Dermis blood vessel endothelial cell (primary cell): Measurements from ENCODE around the gene CFAP77. TPM values are rescaled to one million over a fixed set of nuclear protein-coding genes. Genes with fewer than 3 reads are reported as not detected.

Experiments
- DNase-seq: peaks from one replicate; pipeline ENCODE4 v3.0.0; 2010
- total RNA-seq: library from RNA; depleted of rRNA; stranded (reverse); fragments of >200 nt; gene quantifications from 2 replicates; pipeline ENCODE4 v1.2.3, GENCODE V29; 2014

CFAP77 gene
- total RNA-seq, 1 donor from 2014 or later, result 0.34 TPM

DNA sequence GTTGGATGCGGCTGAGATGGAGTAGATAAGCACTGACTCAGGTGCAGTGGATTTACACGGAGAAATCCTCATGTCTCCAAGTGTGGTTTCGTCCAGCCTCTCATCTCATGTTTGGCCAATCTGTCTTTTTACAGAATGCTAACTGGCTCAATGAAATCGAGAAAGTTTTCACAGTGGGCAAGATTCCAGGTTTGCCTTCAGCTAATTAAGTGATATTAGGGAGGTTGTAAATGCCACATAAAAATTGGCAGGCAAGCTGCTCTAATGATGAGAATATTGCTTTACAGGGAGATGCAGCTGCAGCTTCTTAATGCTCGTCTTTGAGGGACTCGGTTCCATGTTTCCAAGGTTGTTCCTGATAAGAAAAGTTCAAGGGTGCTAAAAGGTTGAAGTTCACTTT is 196.1 kb downstream of the CFAP77 start:
- no peak for DNase-seq

DNA sequence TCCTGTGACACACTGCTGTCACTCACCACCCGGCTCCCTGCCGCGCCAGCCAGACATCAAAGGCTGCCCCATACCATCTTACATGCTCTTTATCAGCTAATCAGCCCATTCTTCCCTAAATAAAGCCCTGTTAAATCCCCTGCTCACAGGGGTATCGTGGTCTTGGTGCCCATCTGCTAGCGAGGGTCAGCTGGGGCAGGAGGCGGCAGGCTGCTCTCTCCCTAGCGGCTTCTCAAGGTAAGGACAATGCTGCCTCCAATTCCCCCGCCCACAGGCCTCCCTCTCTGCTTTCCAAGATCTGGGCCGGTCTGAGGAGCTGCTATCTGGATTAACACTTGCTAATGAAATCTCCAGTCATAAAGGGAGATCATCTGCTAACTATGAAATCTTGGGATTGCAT is 199.2 kb downstream of the CFAP77 start:
- no peak for DNase-seq

DNA sequence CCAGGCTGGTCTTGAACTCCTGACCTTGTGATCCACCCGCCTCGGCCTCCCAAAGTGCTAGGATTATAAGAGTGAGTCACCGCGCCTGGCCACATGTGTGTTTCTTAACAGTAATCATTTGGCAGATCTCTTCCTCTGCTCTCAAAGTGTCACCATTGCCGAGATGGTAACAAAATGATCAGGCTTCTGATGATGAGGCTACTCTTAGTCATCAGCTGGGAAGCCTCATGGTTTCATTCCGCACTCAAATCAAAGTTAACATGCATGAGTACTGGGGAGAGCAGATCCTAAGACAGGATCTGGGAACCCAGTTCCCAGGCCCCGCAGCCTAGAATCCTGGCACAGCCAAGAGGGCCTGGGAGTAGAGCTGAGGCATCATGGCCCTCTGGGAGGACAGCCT is 199.8 kb downstream of the CFAP77 start:
- DNase-seq, result no peak

DNA sequence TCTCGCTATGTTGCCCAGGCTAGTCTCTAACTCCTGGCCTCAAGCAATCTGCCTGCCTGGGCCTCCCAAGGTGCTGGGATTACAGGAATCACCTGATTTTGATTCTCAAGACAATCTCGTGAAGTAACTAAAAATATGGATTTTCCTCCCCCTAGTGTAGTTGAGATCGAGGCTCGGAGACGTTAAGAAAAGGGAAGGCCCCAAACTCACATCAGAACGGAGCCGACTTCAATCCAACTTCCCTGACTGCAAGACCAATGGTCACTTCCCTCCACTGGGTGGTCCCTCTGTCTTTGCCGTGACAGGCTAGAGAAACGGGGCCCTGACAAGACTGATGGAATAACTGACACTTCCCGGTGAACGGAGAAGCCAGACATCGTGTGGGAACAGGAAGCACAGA is 200.7 kb downstream of the CFAP77 start:
- DNase-seq, result no peak

DNA sequence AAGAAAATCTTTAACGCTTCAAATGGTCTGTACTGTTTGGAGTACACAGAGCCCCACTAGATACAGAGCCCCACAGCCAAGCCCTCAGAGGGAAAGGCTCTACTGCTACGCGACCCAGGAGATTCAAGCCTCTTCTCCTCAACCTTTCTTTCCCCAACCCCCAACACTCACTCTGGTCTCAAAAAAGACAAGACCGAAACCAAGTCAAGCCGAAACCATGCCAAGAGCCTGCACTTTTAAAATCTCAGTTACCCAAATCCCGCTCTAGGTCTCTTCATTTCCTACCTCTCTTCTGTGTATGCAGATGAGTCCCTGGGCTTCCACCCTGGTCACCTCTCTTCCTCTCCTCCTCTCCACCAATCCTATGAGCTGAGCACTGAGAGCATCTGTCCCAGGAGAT is 204.3 kb downstream of the CFAP77 start:
- no peak for DNase-seq

DNA sequence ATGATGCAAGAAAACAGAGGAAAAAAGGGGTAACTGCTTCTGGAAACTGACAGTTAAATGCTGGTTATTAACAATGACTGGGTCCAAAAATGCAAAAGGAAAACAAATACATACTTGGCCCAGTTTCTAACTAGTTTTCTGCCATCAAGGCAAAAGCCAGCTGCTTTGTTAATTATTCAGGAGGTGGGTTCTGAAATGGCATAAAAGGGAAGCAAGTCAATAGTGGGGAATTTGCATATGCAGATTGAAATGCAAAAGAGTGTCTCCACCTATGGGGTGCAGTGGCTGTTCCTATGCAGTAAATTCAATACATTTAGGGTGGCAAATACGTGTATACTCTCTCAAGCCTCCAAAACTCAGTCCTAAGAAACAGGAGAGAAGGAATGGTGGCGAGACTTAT is 205.8 kb downstream of the CFAP77 start:
- DNase-seq, result no peak

DNA sequence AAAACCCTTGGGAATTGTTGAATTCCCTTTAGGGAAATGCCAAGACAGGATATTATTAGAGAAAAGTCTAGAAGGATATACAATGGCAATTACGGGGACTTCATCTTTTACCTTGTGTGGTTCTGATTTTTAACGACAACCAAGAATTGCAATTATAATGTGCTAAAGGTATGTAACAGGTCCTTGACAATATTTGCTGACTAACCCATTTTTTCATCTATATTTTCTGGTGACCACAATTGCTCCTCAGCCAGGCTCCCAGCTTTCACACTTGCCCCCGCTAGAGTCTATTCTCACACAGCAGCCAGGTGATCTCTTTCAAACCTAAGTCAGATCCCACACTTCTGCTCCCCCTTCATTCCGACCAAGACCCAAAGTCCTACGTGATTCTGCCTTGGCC is 206.7 kb downstream of the CFAP77 start:
- DNase-seq, result no peak

DNA sequence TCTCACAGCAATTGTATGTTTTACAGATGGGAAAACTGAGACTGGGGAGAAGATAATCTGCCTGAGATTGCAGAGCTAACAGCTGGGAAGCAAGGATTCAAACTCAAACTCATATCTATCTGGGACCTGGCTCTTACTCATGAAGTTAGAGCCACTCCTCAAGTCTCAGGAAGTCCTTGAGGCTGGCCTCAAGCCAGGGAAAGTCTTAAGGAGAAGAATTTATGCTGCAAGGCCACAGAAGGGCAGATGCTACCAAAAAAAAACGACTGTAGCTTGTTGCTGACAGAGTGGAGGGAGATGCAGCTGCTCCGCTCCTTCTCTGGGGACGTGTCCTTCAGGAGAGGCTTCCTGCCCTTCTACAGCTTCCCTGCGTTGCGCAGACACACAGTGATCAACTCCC is 212.1 kb downstream of the CFAP77 start:
- DNase-seq, result no peak

Other genes with a start within 250 kb of the CFAP77 start
- gene NTNG2, start 248.2 kb upstream of the CFAP77 start, total RNA-seq, result 0.05 TPM in 1 of 2 replicates, not detected in the other
- gene SETX, start 55.2 kb upstream of the CFAP77 start, total RNA-seq, result 92.7 and 123 TPM in 2 replicates
- gene TTF1, start 3.4 kb upstream of the CFAP77 start, total RNA-seq, result 13.6 and 20.3 TPM in 2 replicates
- gene BARHL1, start 172.4 kb downstream of the CFAP77 start, total RNA-seq, result not detected in 2 replicates